Measurements from ENCODE around the gene ACOX1. TPM values are rescaled to one million over a fixed set of nuclear protein-coding genes. Genes with fewer than 3 reads are reported as not detected.

Gene ACOX1
- total and polyA plus RNA-seq, 2 of the 13 experiments (the other 11 are each of a cell fraction or from before 2014, with no cell fraction given): 86.4 to 120 TPM

GRCh38 chr17:75922963-75923874 is 55.7 kb downstream of the ACOX1 start (continued):
- 0 out of 2 replicates have a peak, but pooled peaks have one; percentile 59 for TF ChIP-seq MEIS1 (CRISPR knock-in tag; IDR thresholded peaks at IDR 0.05; ENCODE audit: borderline replicate concordance)
- peak; percentile 73; the same call in 1 of the 2 replicates for TF ChIP-seq BORCS8-MEF2B (CRISPR knock-in tag; IDR thresholded peaks at IDR 0.05)
- TF ChIP-seq HNF1B (CRISPR knock-in tag; IDR thresholded peaks at IDR 0.05): peak; percentile 19; the same call in 1 of the 2 replicates
- TF ChIP-seq ZNF605 (CRISPR knock-in tag; IDR thresholded peaks at IDR 0.05): 0 out of 2 replicates have a peak, but pooled peaks have one; percentile 53
- TF ChIP-seq ZBTB33 (CRISPR knock-in tag; IDR thresholded peaks at IDR 0.05): peak; percentile 85
- TF ChIP-seq TRAFD1 (CRISPR knock-in tag; IDR thresholded peaks at IDR 0.05; ENCODE audit: borderline replicate concordance): no peak
- peak; percentile 30; the same call in 1 of the 2 replicates for TF ChIP-seq ZHX1 (CRISPR knock-in tag; IDR thresholded peaks at IDR 0.05; ENCODE audit: low read depth)
- peak; percentile 53; the same call in 1 of the 2 replicates for TF ChIP-seq MXD1 (CRISPR knock-in tag; IDR thresholded peaks at IDR 0.05)
- TF ChIP-seq ZNF549 (CRISPR knock-in tag; IDR thresholded peaks at IDR 0.05): no peak
- peak; percentile 53 for TF ChIP-seq HNF4A (CRISPR knock-in tag; IDR thresholded peaks at IDR 0.05)
- peak; percentile 41; the same call in 1 of the 2 replicates for TF ChIP-seq ZNF263 (CRISPR knock-in tag; IDR thresholded peaks at IDR 0.05)
- no peak for TF ChIP-seq PRDM4 (CRISPR knock-in tag; IDR thresholded peaks at IDR 0.05; ENCODE audit: borderline replicate concordance)
